Heart left ventricle (tissue), 16 donors: Measurements from ENCODE around the gene UNKL. TPM values are rescaled to one million over a fixed set of nuclear protein-coding genes. Genes with fewer than 3 reads are reported as not detected.

Experiments
- ATAC-seq, 4 donors: fragments of 200-7000 bp; cut with Tn5 transposase; one replicate each; pipeline ENCODE4 v1.9.1; 2020 to 2022; ENCODE audit warnings: moderate library complexity in 4 of 4, mild to moderate bottlenecking in 3 of 4, moderate number of reproducible peaks in 1 of 4
- DNase-seq, 5 donors: peaks; one replicate each; pipeline ENCODE4 v3.0.0-alpha.2; 2020
- H3K27ac ChIP-seq, 12 donors: fragments of 200-600 bp; sonication (generic) in 4 of 12; one replicate each; pipeline versions ENCODE4 v1.5.0 to v1.8.0; 2016 to 2022; ENCODE audit warnings: mild to moderate bottlenecking in 2 of 12
- H3K27me3 ChIP-seq, 9 donors: fragments of 200-600 bp; sonication (generic) in 2 of 9; one replicate each; pipeline versions ENCODE4 v1.5.1 to v1.8.0; 2016 to 2022; ENCODE audit warnings: mild to moderate bottlenecking in 3 of 9
- H3K36me3 ChIP-seq, 9 donors: fragments of 200-600 bp; sonication (generic) in 2 of 9; one replicate each; pipeline versions ENCODE4 v1.5.0 to v1.8.0; 2018 to 2022; ENCODE audit warnings: mild to moderate bottlenecking in 2 of 9
- H3K4me1 ChIP-seq, 12 donors: fragments of 200-600 bp; sonication (generic) in 4 of 12; one replicate each; pipeline versions ENCODE4 v1.5.0 to v1.8.0; 2016 to 2022; ENCODE audit warnings: mild to moderate bottlenecking in 3 of 12
- H3K4me3 ChIP-seq, 12 donors: fragments of 200-600 bp; sonication (generic) in 4 of 12; one replicate each; pipeline versions ENCODE4 v1.5.0 to v1.8.0; 2017 to 2022; ENCODE audit warnings: mild to moderate bottlenecking in 9 of 12, moderate library complexity in 4 of 12
- H3K9me3 ChIP-seq, 12 donors: fragments of 200-600 bp; sonication (generic) in 4 of 12; one replicate each; pipeline versions ENCODE4 v1.5.0 to v1.8.0; 2016 to 2022; ENCODE audit warnings: mild to moderate bottlenecking in 1 of 12
- CTCF ChIP-seq, 12 donors: fragments of 200-600 bp; sonication (generic) in 4 of 12; IDR thresholded peaks; one replicate each; pipeline versions ENCODE4 v1.5.0 to v1.8.0; 2018 to 2022; ENCODE audit warnings: antibody characterized with exemption in 12 of 12, mild to moderate bottlenecking in 5 of 12
- POLR2A ChIP-seq, 2 donors: fragments of 450-650 bp; IDR thresholded peaks; one replicate each; pipeline ENCODE4 v1.6.1; 2017; ENCODE audit warnings: antibody characterized with exemption in 2 of 2, mild to moderate bottlenecking in 2 of 2, moderate library complexity in 2 of 2
- WGBS, 4 donors: extraction: QIAGEN DNeasy Blood & Tissue Kit in 2 of 4; methylation state at CpG; one replicate each; pipeline versions ENCODE4 v1.1.5 to v1.1.7; 2013 to 2018; 5-methylcytosine and 5-hydroxymethylcytosine counted together
- intact Hi-C, 10 donors: fragments of 100-400 bp; cut with DNase I; formaldehyde crosslinking; loops; one replicate each; pipeline versions ENCODE4 v1.11.1 to v1.14.2; 2022
- polyA plus RNA-seq, 2 donors: library from polyadenylated mRNA; stranded (reverse); fragments of 200-250 nt; gene quantifications; one replicate each; pipeline ENCODE4 v1.2.3, GENCODE V29; 2013
- total RNA-seq, 9 donors: library from RNA; depleted of rRNA in 2 of 9; stranded (reverse); fragments of >200 nt in 2 of 9; fragmentation: NEBNext Ultra II Directional in 3 of 9; extraction: Animal tissue kit (Norgen Biotek cat#: 25700) in 3 of 9; gene quantifications; one replicate each; pipeline versions ENCODE4 v1.1.0 to v1.2.4, GENCODE V29; 2016 to 2023
- donor health status: ischemic (EF 13 %, LVEDD 7.1; RV severe dilation, severe dysfunction).
- donor health status: healthy with polysubstance abuse.
- donor health status: DM: no; HTN: yes; CAD: no.
- donor health status: DM: no; HTN: no; CAD: no.
- donor health status: ischemic (EF 25% LVEDD 6.9; RV normal size, moderate dysfunction).
- donor health status: ischemic (EF 25% LVEDD 5.7; RV mildly dilated, moderate dysfunction).
- donor health status: healthy.
- donor health status: DM: yes; HTN: yes; CAD: no.
- donor health status: ischemic (EF 35%, LVEDD 5.7; RV mildly dilated, moderate dysfunction).
- donor health status: nonischemic (EF 11% LVEDD 7.7; RV severe dilation, severe dysfunction).
- donor health status: DM: yes; HTN: yes; CAD: no.
- donor health status: PGD.
- donor health status: ischemic (EF 29% LVEDD 5.4; RV normal size, mild dysfunction).
- donor health status: nonischemic (EF 23%, LVEDD 6.1; RV moderate dilation, normal function).

Gene UNKL
- total and polyA plus RNA-seq, 11 donors = 4.3 to 18.3 (median 9.2) TPM

GRCh38 chr16:1413684-1414531 is 596 bp downstream of the UNKL start:
- peak in 3 of 4 donors; percentile 36 to 43 (median 39) for ATAC-seq
- WGBS, 4 donors = 3 to 12% (median 4%) methylated on average over 29 to 85 of the region's 85 CpGs
- intact Hi-C loops = loop anchor here in 3 of 10 donors (5.0 to 10.0 kb wide), 2 partner anchors 107 to 109 kb away; partner anchors contain the start of gene UBE2I (in 3 of the 3)

GRCh38 chr16:1412847-1413246 is 1.7 kb downstream of the UNKL start:
- Histone ChIP-seq H3K4me1 (peaks cover 0 to 31% (median 16%) of the 10 kb centered on the region in 12 donors), H3K9me3 (no peaks in the 10 kb centered on the region), H3K4me3 (no peak overlapping the region), H3K27ac (no peak overlapping the region), H3K27me3 (no peaks in the 10 kb centered on the region), H3K36me3 (peaks cover 0 to 31% (median 5%) of the 10 kb centered on the region in 9 donors)
- DNase-seq = no peak
- no peak for ATAC-seq
- TF ChIP-seq CTCF (IDR thresholded peaks at IDR 0.05) (no peak), POLR2A (IDR thresholded peaks at IDR 0.05) (no peak)
- WGBS, 4 donors = 70 to 90% (median 80%) methylated on average over 2 of the region's 2 CpGs
- intact Hi-C loops = loop anchor here in 3 of 10 donors (5.0 to 10.0 kb wide), 2 partner anchors 106 to 108 kb away; partner anchors contain the start of gene UBE2I (in 3 of the 3)

More at GRCh38 chr16:1413684-1414531, 596 bp downstream of the UNKL start:
- Histone ChIP-seq H3K27ac (peak overlapping the region; percentile 47 to 90 (median 84)), H3K9me3 (no peaks in the 10 kb centered on the region), H3K4me3 (peak overlapping the region; percentile 74 to 98 (median 96)), H3K36me3 (peaks cover 0 to 34% (median 5%) of the 10 kb centered on the region in 9 donors), H3K4me1 (peaks cover 0 to 24% (median 11%) of the 10 kb centered on the region in 12 donors), H3K27me3 (no peaks in the 10 kb centered on the region)
- TF ChIP-seq POLR2A (IDR thresholded peaks at IDR 0.05) = no peak
- peak; percentile 39 to 73 (median 60) for TF ChIP-seq CTCF (IDR thresholded peaks at IDR 0.05)
- DNase-seq = peak in 3 of 5 donors; percentile 43 to 82 (median 65)

- TF ChIP-seq POLR2A (IDR thresholded peaks at IDR 0.05) (no peak), CTCF (IDR thresholded peaks at IDR 0.05) (no peak)
- peak overlapping the region in 11 of 12 donors; percentile 13 to 65 (median 56) for H3K27ac ChIP-seq
- intact Hi-C loops = loop anchor here in 1 of 10 donors (10.0 kb wide), 1 partner anchor 104 kb away; the partner anchor contains the start of gene UBE2I
- H3K4me1 ChIP-seq = peaks cover 0 to 28% (median 14%) of the 10 kb centered on the region in 12 donors
- H3K4me3 ChIP-seq = peak overlapping the region in 11 of 12 donors; percentile 34 to 69 (median 60)
- DNase-seq (peak; percentile 95 to 98 (median 96)), ATAC-seq (peak; percentile 93 to 98 (median 97))
- no peaks in the 10 kb centered on the region for H3K27me3 ChIP-seq
- no peaks in the 10 kb centered on the region for H3K9me3 ChIP-seq
- H3K36me3 ChIP-seq = peaks cover 0 to 56% (median 11%) of the 10 kb centered on the region in 9 donors
- WGBS, 4 donors = 4 to 6% (median 5%) methylated on average over 26 to 42 of the region's 42 CpGs
Observed at GRCh38 chr16:1408171-1408837, 6.2 kb downstream of the UNKL start.
